Right lobe of liver (tissue), 4 donors: ENCODE data around the gene EIF4A3.

ENCODE experiments used
- POLR2A ChIP-seq: fragments of 450-650 bp; IDR thresholded peaks from one replicate; pipeline ENCODE4 v1.6.1; 2017; ENCODE audit warnings: antibody characterized with exemption, mild to moderate bottlenecking
- TF ChIP-seq, protein P1 (sequence below), 4 donors: fragments of 200-600 bp in 3 of 4; fragments of 450-650 bp in 1 of 4; IDR thresholded peaks; one replicate each; pipeline versions ENCODE4 v1.5.1 to v1.8.0; 2016 to 2022; ENCODE audit warnings: antibody characterized with exemption in 4 of 4, mild to moderate bottlenecking in 2 of 4
- donor health status: DM: no; HTN: no; CAD: no.
- donor health status: DM: no; HTN: no; CAD: no.
- donor health status: DM: no; HTN: yes; CAD: no.

- TF ChIP-seq, protein P1, sequence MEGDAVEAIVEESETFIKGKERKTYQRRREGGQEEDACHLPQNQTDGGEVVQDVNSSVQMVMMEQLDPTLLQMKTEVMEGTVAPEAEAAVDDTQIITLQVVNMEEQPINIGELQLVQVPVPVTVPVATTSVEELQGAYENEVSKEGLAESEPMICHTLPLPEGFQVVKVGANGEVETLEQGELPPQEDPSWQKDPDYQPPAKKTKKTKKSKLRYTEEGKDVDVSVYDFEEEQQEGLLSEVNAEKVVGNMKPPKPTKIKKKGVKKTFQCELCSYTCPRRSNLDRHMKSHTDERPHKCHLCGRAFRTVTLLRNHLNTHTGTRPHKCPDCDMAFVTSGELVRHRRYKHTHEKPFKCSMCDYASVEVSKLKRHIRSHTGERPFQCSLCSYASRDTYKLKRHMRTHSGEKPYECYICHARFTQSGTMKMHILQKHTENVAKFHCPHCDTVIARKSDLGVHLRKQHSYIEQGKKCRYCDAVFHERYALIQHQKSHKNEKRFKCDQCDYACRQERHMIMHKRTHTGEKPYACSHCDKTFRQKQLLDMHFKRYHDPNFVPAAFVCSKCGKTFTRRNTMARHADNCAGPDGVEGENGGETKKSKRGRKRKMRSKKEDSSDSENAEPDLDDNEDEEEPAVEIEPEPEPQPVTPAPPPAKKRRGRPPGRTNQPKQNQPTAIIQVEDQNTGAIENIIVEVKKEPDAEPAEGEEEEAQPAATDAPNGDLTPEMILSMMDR (IDR thresholded peaks at IDR 0.05), result no peak
- no peak for TF ChIP-seq POLR2A
These were observed 37.0 kb downstream of the EIF4A3 start for GRCh38 chr17:80109713-80110446.
